ENCODE results near the gene SLC7A9.
"Not testable (repeated sequence)": the region's sequence is repeated elsewhere in the genome, so short reads cannot be mapped to it uniquely, and the experiment has no call there.

SLC7A9 gene

GRCh38 chr19:32863841-32864240, 5.7 kb downstream of the SLC7A9 start:
- Histone ChIP-seq H3K27ac (no peak overlapping the region), H3K9me3 (ENCODE audit: low read depth, low read length) (no peaks in the 10 kb centered on the region), H3K36me3 (ENCODE audit: insufficient read depth, low read length) (no peaks in the 10 kb centered on the region), H3K9ac (ENCODE audit: insufficient read length) (no peak overlapping the region), H3K4me3 (no peak overlapping the region)
- TF ChIP-seq EZH2 (IDR thresholded peaks at IDR 0.05), result no peak
- no peak for TF ChIP-seq POLR2AphosphoS5 (IDR thresholded peaks at IDR 0.05; ENCODE audit: borderline replicate concordance, low read depth, low read length)
- no peak for TF ChIP-seq FOXP2 (optimal IDR thresholded peaks at IDR 0.05; ENCODE audit: control extremely low read depth, extremely low read length, insufficient read depth)
- DNase-seq (ENCODE audit: low read depth, low spot score), result no peak

GRCh38 chr19:32863301-32863700, 6.3 kb downstream of the SLC7A9 start:
- no peak overlapping the region for H3K9ac ChIP-seq (ENCODE audit: insufficient read length)
- no peak overlapping the region for H3K4me3 ChIP-seq
- no peak for DNase-seq (ENCODE audit: low read depth, low spot score)
- no peak overlapping the region for H3K27ac ChIP-seq
- H3K9me3 ChIP-seq (ENCODE audit: low read depth, low read length), result no peaks in the 10 kb centered on the region
- H3K36me3 ChIP-seq (ENCODE audit: insufficient read depth, low read length), result no peaks in the 10 kb centered on the region
- TF ChIP-seq FOXP2 (optimal IDR thresholded peaks at IDR 0.05; ENCODE audit: control extremely low read depth, extremely low read length, insufficient read depth), result no peak
- no peak for TF ChIP-seq POLR2AphosphoS5 (IDR thresholded peaks at IDR 0.05; ENCODE audit: borderline replicate concordance, low read depth, low read length)
- TF ChIP-seq EZH2 (IDR thresholded peaks at IDR 0.05), result no peak

DNA sequence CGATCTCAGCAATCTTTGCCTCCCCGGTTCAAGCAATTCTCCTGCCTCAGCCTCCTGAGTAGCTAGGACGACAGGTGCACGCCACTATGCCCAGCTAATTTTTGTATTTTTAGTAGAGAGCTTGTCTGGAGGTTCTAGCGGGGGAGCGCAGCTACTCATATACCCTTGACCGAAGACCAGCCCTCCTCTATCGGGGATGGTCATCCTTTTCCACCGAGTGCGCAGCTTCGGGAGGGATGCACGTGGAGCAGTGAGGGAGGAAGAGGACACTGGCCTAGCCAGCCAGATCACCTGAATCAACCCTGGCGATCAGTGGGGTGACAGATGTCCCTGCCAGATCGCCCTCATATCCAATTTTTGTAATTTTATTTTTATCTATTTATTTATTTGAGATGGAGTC, 6.8 kb downstream of the SLC7A9 start:
- Histone ChIP-seq H3K36me3 (ENCODE audit: insufficient read depth, low read length) (no peaks in the 10 kb centered on the region), H3K9ac (ENCODE audit: insufficient read length) (no peak overlapping the region), H3K4me3 (no peak overlapping the region), H3K27ac (no peak overlapping the region), H3K9me3 (ENCODE audit: low read depth, low read length) (no peaks in the 10 kb centered on the region)
- TF ChIP-seq EZH2 (IDR thresholded peaks at IDR 0.05), result no peak
- TF ChIP-seq POLR2AphosphoS5 (IDR thresholded peaks at IDR 0.05; ENCODE audit: borderline replicate concordance, low read depth, low read length), result no peak
- no peak for TF ChIP-seq FOXP2 (optimal IDR thresholded peaks at IDR 0.05; ENCODE audit: control extremely low read depth, extremely low read length, insufficient read depth)
- DNase-seq (ENCODE audit: low read depth, low spot score), result no peak

DNA sequence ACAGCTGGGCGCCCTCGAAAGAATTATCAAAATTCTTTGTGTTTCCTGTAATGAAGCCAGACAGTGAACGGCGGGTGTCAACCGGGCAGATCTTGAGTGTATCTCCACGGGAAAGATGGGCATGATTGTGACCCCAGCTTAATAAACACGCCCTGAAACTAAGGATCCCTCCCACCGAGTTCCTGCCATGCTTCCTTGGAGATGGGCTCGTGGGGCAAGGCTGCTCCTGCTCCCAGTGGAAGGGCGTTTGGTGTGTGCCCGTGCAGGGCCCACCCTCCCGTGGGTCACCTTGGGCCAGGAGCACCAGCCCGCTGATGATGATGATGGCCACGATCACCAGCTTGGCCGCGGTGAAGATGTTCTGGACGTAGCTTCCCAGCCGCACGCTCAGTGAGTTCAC, 7.4 kb downstream of the SLC7A9 start:
- no peaks in the 10 kb centered on the region for H3K9me3 ChIP-seq (ENCODE audit: low read depth, low read length)
- TF ChIP-seq POLR2AphosphoS5 (IDR thresholded peaks at IDR 0.05; ENCODE audit: borderline replicate concordance, low read depth, low read length) (no peak), FOXP2 (optimal IDR thresholded peaks at IDR 0.05; ENCODE audit: control extremely low read depth, extremely low read length, insufficient read depth) (no peak), EZH2 (IDR thresholded peaks at IDR 0.05) (no peak)
- no peak overlapping the region for H3K27ac ChIP-seq
- no peaks in the 10 kb centered on the region for H3K36me3 ChIP-seq (ENCODE audit: insufficient read depth, low read length)
- no peak for DNase-seq (ENCODE audit: low read depth, low spot score)
- H3K4me3 ChIP-seq, result no peak overlapping the region
- no peak overlapping the region for H3K9ac ChIP-seq (ENCODE audit: insufficient read length)

DNA sequence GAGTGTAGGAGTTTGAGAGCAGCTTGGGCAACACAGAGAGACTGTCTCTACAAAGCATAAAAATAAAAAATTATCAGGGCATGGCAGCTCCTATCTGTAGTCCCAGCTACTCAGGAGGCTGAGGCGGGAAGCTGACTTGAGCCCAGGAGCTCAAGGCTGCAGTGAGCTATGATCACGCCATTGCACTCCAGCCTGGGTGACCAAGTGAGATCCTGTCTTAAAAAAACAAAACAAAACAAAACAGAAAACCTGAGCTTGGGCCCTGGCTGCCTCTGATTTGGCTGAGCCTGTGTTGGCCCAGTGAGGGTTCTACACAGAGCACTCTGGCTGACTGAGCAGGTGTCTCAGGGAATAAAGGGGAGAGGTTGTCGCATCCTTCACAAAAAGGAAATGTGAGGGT, 8.0 kb downstream of the SLC7A9 start:
- no peak for TF ChIP-seq POLR2AphosphoS5 (IDR thresholded peaks at IDR 0.05; ENCODE audit: borderline replicate concordance, low read depth, low read length)
- TF ChIP-seq FOXP2 (optimal IDR thresholded peaks at IDR 0.05; ENCODE audit: control extremely low read depth, extremely low read length, insufficient read depth), result no peak
- no peak for TF ChIP-seq EZH2 (IDR thresholded peaks at IDR 0.05)
- no peak overlapping the region for H3K4me3 ChIP-seq
- no peak overlapping the region for H3K9ac ChIP-seq (ENCODE audit: insufficient read length)
- no peaks in the 10 kb centered on the region for H3K36me3 ChIP-seq (ENCODE audit: insufficient read depth, low read length)
- no peaks in the 10 kb centered on the region for H3K9me3 ChIP-seq (ENCODE audit: low read depth, low read length)
- H3K27ac ChIP-seq, result no peak overlapping the region
- no peak for DNase-seq (ENCODE audit: low read depth, low spot score)

DNA sequence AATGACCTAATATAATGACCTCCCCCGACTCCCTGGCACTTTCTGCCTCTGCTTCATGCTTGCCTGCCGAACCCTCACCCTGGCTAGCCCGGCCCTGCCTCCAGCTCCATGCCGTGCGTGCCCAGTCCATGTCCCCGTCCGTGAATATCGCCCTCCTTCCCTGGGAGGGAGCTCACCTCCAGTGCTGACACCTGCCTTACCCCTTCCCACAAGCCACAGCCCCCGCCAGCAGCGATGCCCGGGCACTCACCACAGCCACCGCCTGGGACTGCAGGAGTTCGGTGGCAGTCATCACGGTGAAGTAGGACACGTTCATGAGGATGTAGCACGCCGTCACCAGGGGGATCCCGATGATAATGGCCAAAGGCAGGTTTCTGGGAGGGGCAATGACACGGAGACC, 10.0 kb downstream of the SLC7A9 start:
- Histone ChIP-seq H3K27ac (no peak overlapping the region), H3K9me3 (ENCODE audit: low read depth, low read length) (no peaks in the 10 kb centered on the region), H3K36me3 (ENCODE audit: insufficient read depth, low read length) (no peaks in the 10 kb centered on the region), H3K4me3 (no peak overlapping the region), H3K9ac (ENCODE audit: insufficient read length) (no peak overlapping the region)
- DNase-seq (ENCODE audit: low read depth, low spot score), result no peak
- no peak for TF ChIP-seq EZH2 (IDR thresholded peaks at IDR 0.05)
- TF ChIP-seq FOXP2 (optimal IDR thresholded peaks at IDR 0.05; ENCODE audit: control extremely low read depth, extremely low read length, insufficient read depth), result no peak
- TF ChIP-seq POLR2AphosphoS5 (IDR thresholded peaks at IDR 0.05; ENCODE audit: borderline replicate concordance, low read depth, low read length), result no peak

DNA sequence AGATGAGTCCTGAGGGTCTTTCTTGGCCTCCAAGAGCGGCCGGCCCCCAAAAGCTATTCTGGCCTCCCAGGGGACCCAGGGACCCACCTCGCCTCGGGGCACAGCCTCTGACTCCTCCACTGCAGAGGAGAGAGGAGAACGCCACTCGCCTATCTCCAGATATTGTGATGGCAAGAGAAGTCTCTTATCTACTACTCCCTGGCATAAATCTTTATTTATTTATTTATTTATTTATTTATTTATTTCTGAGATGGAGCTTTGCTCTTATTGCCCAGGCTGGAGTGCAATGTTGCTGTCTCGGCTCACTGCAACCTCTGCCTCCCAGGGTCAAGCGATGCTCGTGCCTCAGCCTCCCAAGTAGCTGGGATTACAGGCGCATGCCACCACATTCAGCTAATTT, 11.0 kb downstream of the SLC7A9 start:
- TF ChIP-seq EZH2 (IDR thresholded peaks at IDR 0.05) (no peak), POLR2AphosphoS5 (IDR thresholded peaks at IDR 0.05; ENCODE audit: borderline replicate concordance, low read depth, low read length) (no peak), FOXP2 (optimal IDR thresholded peaks at IDR 0.05; ENCODE audit: control extremely low read depth, extremely low read length, insufficient read depth) (no peak)
- no peak for DNase-seq (ENCODE audit: low read depth, low spot score)
- Histone ChIP-seq H3K9me3 (ENCODE audit: low read depth, low read length) (no peaks in the 10 kb centered on the region), H3K9ac (ENCODE audit: insufficient read length) (no peak overlapping the region), H3K27ac (no peak overlapping the region), H3K36me3 (ENCODE audit: insufficient read depth, low read length) (no peaks in the 10 kb centered on the region), H3K4me3 (no peak overlapping the region)

DNA sequence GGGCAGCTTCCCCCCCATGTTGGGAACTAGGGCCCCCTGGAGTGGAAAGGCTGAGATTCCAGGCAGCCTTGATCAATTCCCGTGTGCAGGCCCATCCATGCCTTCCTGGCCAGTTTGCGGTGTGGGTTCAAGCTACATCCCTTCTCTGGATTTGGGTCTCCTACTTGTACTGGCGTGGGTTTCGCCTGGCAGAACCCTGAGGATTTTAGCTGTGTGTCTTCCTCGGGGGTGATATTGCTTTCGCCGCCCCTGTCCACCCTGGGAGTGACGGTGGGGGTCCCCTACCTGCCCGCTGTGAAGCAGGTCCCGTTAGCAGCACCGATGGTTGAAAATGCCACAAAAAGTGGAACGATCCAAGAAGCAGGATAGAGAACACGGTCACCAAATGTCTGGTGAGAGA, 11.4 kb downstream of the SLC7A9 start:
- TF ChIP-seq FOXP2 (optimal IDR thresholded peaks at IDR 0.05; ENCODE audit: control extremely low read depth, extremely low read length, insufficient read depth), result no peak
- TF ChIP-seq POLR2AphosphoS5 (IDR thresholded peaks at IDR 0.05; ENCODE audit: borderline replicate concordance, low read depth, low read length), result no peak
- no peak for TF ChIP-seq EZH2 (IDR thresholded peaks at IDR 0.05)
- no peak overlapping the region for H3K9ac ChIP-seq (ENCODE audit: insufficient read length)
- H3K4me3 ChIP-seq, result no peak overlapping the region
- no peaks in the 10 kb centered on the region for H3K36me3 ChIP-seq (ENCODE audit: insufficient read depth, low read length)
- no peak for DNase-seq (ENCODE audit: low read depth, low spot score)
- H3K27ac ChIP-seq, result no peak overlapping the region
- H3K9me3 ChIP-seq (ENCODE audit: low read depth, low read length), result no peaks in the 10 kb centered on the region

GRCh38 chr19:32857584-32857983, 12.0 kb downstream of the SLC7A9 start:
- Histone ChIP-seq H3K9me3 (ENCODE audit: low read depth, low read length) (no peaks in the 10 kb centered on the region), H3K36me3 (ENCODE audit: insufficient read depth, low read length) (no peaks in the 10 kb centered on the region), H3K9ac (ENCODE audit: insufficient read length) (no peak overlapping the region), H3K4me3 (no peak overlapping the region), H3K27ac (no peak overlapping the region)
- DNase-seq (ENCODE audit: low read depth, low spot score), result no peak
- no peak for TF ChIP-seq POLR2AphosphoS5 (IDR thresholded peaks at IDR 0.05; ENCODE audit: borderline replicate concordance, low read depth, low read length)

DNA sequence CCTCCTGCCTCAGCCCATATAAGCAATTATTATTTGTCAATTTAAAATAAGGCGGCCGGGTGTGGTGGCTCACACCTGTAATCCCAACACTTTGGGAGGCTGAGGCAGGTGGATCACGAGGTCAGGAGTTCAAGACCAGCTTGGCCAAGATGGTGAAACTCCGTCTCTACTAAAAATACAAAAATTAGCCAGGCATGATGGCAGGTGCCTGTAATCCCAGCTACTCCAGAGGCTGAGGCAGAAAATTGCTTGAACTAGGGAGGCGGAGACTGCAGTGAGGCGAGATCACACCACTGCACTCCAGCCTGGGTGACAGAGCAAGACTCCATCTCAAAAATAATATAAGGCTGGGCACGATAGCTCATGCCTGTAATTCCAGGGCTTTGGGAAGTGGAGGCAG, 12.7 kb downstream of the SLC7A9 start:
- DNase-seq (ENCODE audit: low read depth, low spot score); H3K9ac ChIP-seq (ENCODE audit: insufficient read length); H3K27ac ChIP-seq; H3K36me3 ChIP-seq (ENCODE audit: insufficient read depth, low read length); H3K9me3 ChIP-seq (ENCODE audit: low read depth, low read length); H3K4me3 ChIP-seq: not testable (repeated sequence)

Data from SK-N-MC (cell line).